Osteocyte (in vitro differentiated cells): ENCODE results near the gene PPFIA4. TPM values are rescaled to one million over a fixed set of nuclear protein-coding genes. Genes with fewer than 3 reads are reported as not detected.

Source experiments
- DNase-seq: peaks from one replicate; pipeline ENCODE4 v3.0.0; 2021; ENCODE audit warnings: mixed read lengths; ENCODE audit not compliant: unreplicated experiment; ENCODE audit errors: extremely low spot score
- H3K27ac Mint-ChIP-seq: one replicate; pipeline ENCODE4 v1.8.0; 2021; ENCODE audit warnings: mild to moderate bottlenecking, mixed read lengths; ENCODE audit not compliant: unreplicated experiment
- H3K27me3 Mint-ChIP-seq: one replicate; pipeline ENCODE4 v1.8.0; 2021; ENCODE audit warnings: mixed read lengths; ENCODE audit not compliant: unreplicated experiment
- H3K36me3 Mint-ChIP-seq: one replicate; pipeline ENCODE4 v1.8.0; 2021; ENCODE audit warnings: mixed read lengths; ENCODE audit not compliant: unreplicated experiment
- H3K4me1 Mint-ChIP-seq: one replicate; pipeline ENCODE4 v1.8.0; 2021; ENCODE audit warnings: mixed read lengths; ENCODE audit not compliant: unreplicated experiment
- H3K4me3 Mint-ChIP-seq: one replicate; pipeline ENCODE4 v1.8.0; 2021; ENCODE audit warnings: mild to moderate bottlenecking, moderate library complexity, mixed read lengths; ENCODE audit not compliant: unreplicated experiment
- H3K9me3 Mint-ChIP-seq: one replicate; pipeline ENCODE4 v1.8.0; 2021; ENCODE audit warnings: mixed read lengths; ENCODE audit not compliant: unreplicated experiment
- total RNA-seq: library from RNA; stranded (reverse); gene quantifications from 2 replicates; pipeline ENCODE4 v1.2.1, GENCODE V29; 2021
- TF ChIP-seq, protein P1 (sequence below): fragments of 200-600 bp; sonication (generic); IDR thresholded peaks from 2 replicates; pipeline ENCODE4 v1.5.0; 2021; ENCODE audit warnings: antibody characterized with exemption, mild to moderate bottlenecking, moderate library complexity

The PPFIA4 gene
- total RNA-seq, 1 donor from 2014 or later: 1.4 TPM

DNA sequence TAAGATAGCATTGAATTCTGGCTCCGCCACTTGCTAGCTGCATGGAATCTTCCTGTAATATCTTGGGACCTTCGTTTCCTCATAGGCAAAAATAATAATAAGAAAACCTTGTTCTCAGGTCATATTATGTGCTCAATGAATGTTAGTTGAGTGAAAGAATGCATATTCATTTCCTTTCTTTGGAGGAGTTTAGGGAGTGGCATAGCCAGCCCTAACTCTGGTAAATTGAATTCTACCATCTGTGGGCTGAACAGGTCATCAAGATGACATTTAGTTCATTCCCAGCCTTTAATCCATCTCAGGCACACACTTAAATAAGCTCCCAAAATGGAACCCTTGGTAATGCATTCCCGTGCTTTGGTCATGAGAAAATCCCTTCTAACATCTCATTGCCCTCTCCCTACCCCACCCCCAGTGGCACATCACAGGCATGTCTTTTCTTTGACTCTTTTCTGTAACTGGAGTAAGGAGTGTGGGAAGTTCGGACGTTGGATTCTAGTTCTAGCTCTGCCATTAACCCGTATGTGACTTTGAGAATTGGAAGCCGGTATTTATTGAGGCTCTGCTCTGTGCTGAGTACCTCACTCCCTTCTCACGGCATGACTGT lies 72.7 kb downstream of the PPFIA4 start:
- no peaks in the 10 kb centered on the region for H3K4me1 Mint-ChIP-seq

DNA sequence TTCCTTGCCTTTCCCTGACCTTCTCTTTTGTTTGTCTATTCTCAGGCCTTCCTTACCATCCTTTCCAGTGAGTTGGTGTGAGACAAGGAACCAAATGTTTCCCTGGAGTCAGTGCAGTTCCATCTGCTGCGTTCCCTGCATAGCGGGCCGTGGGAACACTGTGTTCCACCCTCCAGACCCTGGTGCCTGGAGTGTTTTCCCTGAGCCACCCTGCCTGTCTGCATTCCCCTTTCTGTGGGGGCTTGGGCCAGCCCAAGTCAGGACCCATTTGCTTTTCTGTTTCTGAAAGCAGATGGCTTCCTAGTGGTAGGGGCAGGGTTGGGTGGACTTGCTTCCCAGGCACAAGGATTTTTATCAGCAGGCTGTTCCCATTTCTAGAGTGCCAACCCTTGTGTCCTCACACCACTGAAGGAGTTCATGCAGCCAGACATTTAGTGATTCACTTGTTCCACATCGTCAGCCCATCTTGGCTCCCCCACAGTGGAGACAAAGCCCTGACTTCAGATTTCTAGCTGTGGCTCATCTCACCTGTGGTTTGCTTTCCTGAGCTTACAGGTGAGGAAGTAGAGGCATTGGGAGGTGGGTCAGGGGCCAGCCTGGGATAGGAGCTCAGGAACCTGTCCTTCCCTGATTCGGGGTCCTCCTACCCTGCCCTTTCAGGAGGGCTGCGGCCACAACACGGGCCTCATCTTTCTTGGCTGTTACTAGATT lies 73.7 kb downstream of the PPFIA4 start:
- Mint-ChIP-seq H3K4me3 (no peak overlapping the region), H3K9me3 (peaks cover 17% of the 10 kb centered on the region), H3K36me3 (no peaks in the 10 kb centered on the region), H3K27me3 (peaks cover 45% of the 10 kb centered on the region), H3K4me1 (no peaks in the 10 kb centered on the region), H3K27ac (no peak overlapping the region)
- DNase-seq: peak; percentile 49
- TF ChIP-seq, protein P1, sequence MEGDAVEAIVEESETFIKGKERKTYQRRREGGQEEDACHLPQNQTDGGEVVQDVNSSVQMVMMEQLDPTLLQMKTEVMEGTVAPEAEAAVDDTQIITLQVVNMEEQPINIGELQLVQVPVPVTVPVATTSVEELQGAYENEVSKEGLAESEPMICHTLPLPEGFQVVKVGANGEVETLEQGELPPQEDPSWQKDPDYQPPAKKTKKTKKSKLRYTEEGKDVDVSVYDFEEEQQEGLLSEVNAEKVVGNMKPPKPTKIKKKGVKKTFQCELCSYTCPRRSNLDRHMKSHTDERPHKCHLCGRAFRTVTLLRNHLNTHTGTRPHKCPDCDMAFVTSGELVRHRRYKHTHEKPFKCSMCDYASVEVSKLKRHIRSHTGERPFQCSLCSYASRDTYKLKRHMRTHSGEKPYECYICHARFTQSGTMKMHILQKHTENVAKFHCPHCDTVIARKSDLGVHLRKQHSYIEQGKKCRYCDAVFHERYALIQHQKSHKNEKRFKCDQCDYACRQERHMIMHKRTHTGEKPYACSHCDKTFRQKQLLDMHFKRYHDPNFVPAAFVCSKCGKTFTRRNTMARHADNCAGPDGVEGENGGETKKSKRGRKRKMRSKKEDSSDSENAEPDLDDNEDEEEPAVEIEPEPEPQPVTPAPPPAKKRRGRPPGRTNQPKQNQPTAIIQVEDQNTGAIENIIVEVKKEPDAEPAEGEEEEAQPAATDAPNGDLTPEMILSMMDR: no peak

More for the DNA sequence above, 72.7 kb downstream of the PPFIA4 start:
- Mint-ChIP-seq H3K27me3 (peaks cover 46% of the 10 kb centered on the region), H3K9me3 (peaks cover 20% of the 10 kb centered on the region), H3K36me3 (no peaks in the 10 kb centered on the region), H3K27ac (no peak overlapping the region), H3K4me3 (no peak overlapping the region)
- TF ChIP-seq, protein P1: no peak
- peak; percentile 13 for DNase-seq

DNA sequence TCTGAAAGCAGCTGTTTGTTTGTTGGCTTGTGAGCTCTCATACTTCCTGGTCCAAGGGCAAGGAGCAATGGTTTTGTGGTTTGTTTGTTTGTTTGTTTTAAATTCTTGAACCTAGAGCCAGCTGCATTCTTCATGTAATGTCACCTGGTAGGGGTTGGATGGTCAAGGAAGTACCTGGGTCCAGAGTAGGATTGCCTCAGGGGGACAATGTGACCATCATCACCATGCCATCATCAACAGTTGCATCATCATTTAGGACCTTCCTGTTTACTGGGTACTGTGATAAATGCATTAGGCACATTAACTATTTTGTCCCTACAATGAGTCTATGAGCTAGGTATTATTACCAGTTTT lies 74.2 kb downstream of the PPFIA4 start:
- Mint-ChIP-seq H3K4me3 (no peak overlapping the region), H3K4me1 (no peaks in the 10 kb centered on the region), H3K36me3 (no peaks in the 10 kb centered on the region), H3K9me3 (peaks cover 15% of the 10 kb centered on the region), H3K27ac (no peak overlapping the region), H3K27me3 (peaks cover 45% of the 10 kb centered on the region)
- TF ChIP-seq, protein P1: no peak
- DNase-seq: no peak

DNA sequence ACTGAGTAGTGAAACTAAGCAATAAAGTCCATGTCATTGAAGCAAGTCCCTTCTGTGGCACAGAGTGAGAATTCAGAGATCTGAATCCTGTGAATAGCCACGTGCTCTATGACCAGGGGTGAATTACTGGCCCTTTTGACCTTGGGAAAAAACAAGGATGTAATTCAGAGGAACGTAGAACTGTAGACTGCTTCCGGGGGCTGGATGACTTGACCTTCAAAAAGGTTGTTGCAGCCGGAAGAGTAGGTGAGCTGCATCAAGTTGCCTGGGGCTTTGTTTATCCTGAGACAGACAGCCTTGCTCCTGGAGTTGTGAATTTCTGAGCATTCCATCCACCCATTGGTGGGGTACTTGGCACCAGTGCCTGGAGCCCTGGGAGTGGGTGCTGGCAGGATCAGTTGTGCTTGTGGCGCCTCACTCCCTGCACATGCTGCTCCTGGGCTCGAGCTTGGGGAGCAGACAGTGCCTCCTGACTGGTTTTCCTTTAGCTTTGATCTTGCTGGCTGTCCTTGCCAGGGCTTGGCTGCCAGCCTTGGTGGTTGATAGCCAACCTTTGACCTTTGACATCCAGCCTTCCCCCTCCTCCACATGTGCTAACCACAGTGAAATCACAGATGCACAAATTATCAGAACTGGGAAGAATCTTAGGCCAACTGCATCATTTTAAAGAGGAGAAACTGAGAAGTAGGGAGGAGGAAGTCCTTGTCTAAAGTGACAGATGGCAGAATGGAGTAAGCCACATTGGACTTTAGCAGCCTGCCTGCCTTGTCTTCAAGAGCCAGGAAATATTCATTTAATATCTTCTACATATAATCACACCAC lies 75.7 kb downstream of the PPFIA4 start:
- peak; percentile 59 for DNase-seq

More for the DNA sequence above, 75.7 kb downstream of the PPFIA4 start:
- Mint-ChIP-seq H3K27ac (no peak overlapping the region), H3K36me3 (no peaks in the 10 kb centered on the region), H3K4me3 (no peak overlapping the region), H3K4me1 (no peaks in the 10 kb centered on the region), H3K9me3 (peaks cover 12% of the 10 kb centered on the region), H3K27me3 (peaks cover 43% of the 10 kb centered on the region)
- TF ChIP-seq, protein P1: no peak
